GM12878 (cell line): ENCODE data around the gene GPATCH2L. TPM values are rescaled to one million over a fixed set of nuclear protein-coding genes. Genes with fewer than 3 reads are reported as not detected.

Experiments used
- ATAC-seq: fragments of 200-7000 bp; cut with Tn5 transposase; 3 replicates; pipeline ENCODE4 v1.9.1; 2020; ENCODE audit warnings: mild to moderate bottlenecking, moderate library complexity
- BruUV-seq: library from RNA; stranded (reverse); fragments of 400-500 nt; replicated peaks from 2 replicates; lab custom pipeline; 2021; lab: Mats Ljungman, UMichigan
- CTCF ChIA-PET: fragments of 300-600 bp; sonication (Branson Sonifier 250); formaldehyde crosslinking; extraction: SDS; loops from one replicate; lab custom pipeline; 2021; ENCODE audit warnings: inconsistent platforms; lab: Yijun Ruan, JAX
- POLR2A ChIA-PET: fragments of 350-600 bp; formaldehyde crosslinking; extraction: SDS; loops from one replicate; lab custom pipeline; 2021; ENCODE audit warnings: inconsistent platforms; lab: Charles Lee
- RAD21 ChIA-PET: fragments of 300-600 bp; sonication (Branson Sonifier 250); formaldehyde crosslinking; loops from one replicate; lab custom pipeline; 2023; ENCODE audit warnings: antibody characterized with exemption; ENCODE audit not compliant: unreplicated experiment; lab: Charles Lee
- SMC1A ChIA-PET: fragments of 300-600 bp; sonication (Branson Sonifier 250); formaldehyde crosslinking; loops from one replicate; lab custom pipeline; 2023; ENCODE audit not compliant: unreplicated experiment, uncharacterized antibody; lab: Charles Lee
- DNase-seq: peaks from one replicate; pipeline ENCODE4 v3.0.0-alpha.2; 2011; ENCODE audit warnings: low read depth, low spot score
- FAIRE-seq: peaks from 3 replicates; lab custom pipeline; 2011; peaks lifted over from hg19 to GRCh38; lab: Jason Lieb, UNC
- H2AFZ ChIP-seq: 2 replicates; pipeline ENCODE4 v1.6.0; 2011; ENCODE audit warnings: low read depth, low read length, control low read depth; ENCODE audit not compliant: control insufficient read depth
- H3K27ac ChIP-seq: 2 replicates; pipeline ENCODE4 v1.5.1; 2011; ENCODE audit warnings: control low read depth; ENCODE audit not compliant: control insufficient read depth, insufficient read depth
- H3K27me3 ChIP-seq, 2 experiments: replicated peaks in 1 of 2; 2 replicates each; pipeline versions ENCODE4 v1.6.0 to v1.6.1; 2011; ENCODE audit warnings: low read length in 1 of 2; ENCODE audit not compliant: control insufficient read depth in 2 of 2, insufficient read depth in 2 of 2
- H3K36me3 ChIP-seq, 2 experiments: 2 replicates each; pipeline ENCODE4 v1.5.1; 2011; ENCODE audit warnings: low read length in 1 of 2; ENCODE audit not compliant: control insufficient read depth in 2 of 2, insufficient read depth in 2 of 2
- H3K4me1 ChIP-seq: 2 replicates; pipeline ENCODE4 v1.6.1; 2011; ENCODE audit warnings: mild to moderate bottlenecking, low read length, moderate library complexity, mixed read lengths; ENCODE audit not compliant: control insufficient read depth, insufficient read depth
- H3K4me2 ChIP-seq: 2 replicates; pipeline ENCODE4 v1.6.0; 2011; ENCODE audit warnings: control low read depth; ENCODE audit not compliant: control insufficient read depth, insufficient read depth
- H3K4me3 ChIP-seq: fragments of 200-600 bp; sonication (generic); 2 replicates; pipeline ENCODE4 v1.5.1; 2016
- H3K79me2 ChIP-seq: 2 replicates; pipeline ENCODE4 v1.6.0; 2011; ENCODE audit warnings: low read length; ENCODE audit not compliant: control insufficient read depth, insufficient read depth
- H3K9ac ChIP-seq: 2 replicates; pipeline ENCODE4 v1.8.0; 2011; ENCODE audit warnings: low read length, control low read depth, mixed read lengths; ENCODE audit not compliant: control insufficient read depth, insufficient read depth
- H3K9me3 ChIP-seq: replicated peaks from 3 replicates; pipeline ENCODE4 v1.5.1; 2011; ENCODE audit warnings: mild to moderate bottlenecking, low read length; ENCODE audit not compliant: control insufficient read depth, insufficient read depth
- H4K20me1 ChIP-seq: 2 replicates; pipeline ENCODE4 v1.6.0; 2011; ENCODE audit not compliant: control insufficient read depth, insufficient read depth
- FOXK2 ChIP-seq: fragments of 450-650 bp; IDR thresholded peaks from 2 replicates; pipeline ENCODE4 v1.6.1; 2017; ENCODE audit warnings: mild to moderate bottlenecking, moderate library complexity
- HDAC2 ChIP-seq: fragments of 200-600 bp; sonication (generic); IDR thresholded peaks from 2 replicates; pipeline ENCODE4 v1.6.1; 2017
- MLLT1 ChIP-seq: fragments of 450-650 bp; IDR thresholded peaks from 2 replicates; pipeline ENCODE4 v1.6.1; 2016; ENCODE audit warnings: mild to moderate bottlenecking
- MTA2 ChIP-seq: fragments of 450-650 bp; IDR thresholded peaks from 2 replicates; pipeline ENCODE4 v1.6.1; 2016; ENCODE audit warnings: low read depth, mild to moderate bottlenecking, moderate library complexity
- NKRF ChIP-seq: fragments of 450-650 bp; conservative IDR thresholded peaks from 2 replicates; pipeline ENCODE4 v1.6.1; 2017; ENCODE audit warnings: mild to moderate bottlenecking, moderate library complexity
- POLR2A ChIP-seq: IDR thresholded peaks from 2 replicates; pipeline ENCODE4 v1.6.1; 2011; ENCODE audit warnings: low read depth, mild to moderate bottlenecking, low read length
- POLR2AphosphoS5 ChIP-seq: IDR thresholded peaks from 2 replicates; pipeline ENCODE4 v1.6.1; 2011; ENCODE audit warnings: mild to moderate bottlenecking, low read length, inconsistent platforms
- RUNX3 ChIP-seq: IDR thresholded peaks from 2 replicates; pipeline ENCODE4 v1.6.1; 2012; ENCODE audit warnings: low read length, inconsistent platforms
- WGBS: methylation state at CpG from one replicate; pipeline ENCODE4 v1.1.6; 2016; ENCODE audit warnings: low lambda C conversion rate; ENCODE audit not compliant: insufficient replicate concordance, insufficient coverage; ENCODE audit errors: missing lambda C conversion rate; 5-methylcytosine and 5-hydroxymethylcytosine counted together
- in situ Hi-C: fragments of 300-500 bp; cut with MboI; formaldehyde crosslinking; loops from 9 replicates; pipeline ENCODE4 v1.14.3; 2018; ENCODE audit warnings: mixed read lengths
- intact Hi-C: fragments of 100-400 bp; cut with micrococcal nuclease; formaldehyde crosslinking; loops from one replicate; pipeline ENCODE4 v1.14.2; 2022; ENCODE audit not compliant: unreplicated experiment
- polyA plus RNA-seq, 11 experiments: library from polyadenylated mRNA; depleted of rRNA in 4 of 11; unstranded in 6 of 11; stranded (reverse) in 5 of 11; fragments of >200 nt; fragmentation: Nextera tagmentation in 4 of 11; fragmentation: Illumina TruSeq in 1 of 11; extraction: Ambion mirVana in 4 of 11; extraction: Trizol in 1 of 11; gene quantifications; 1 replicate in 1 of 11; 2 replicates in 10 of 11; pipeline versions ENCODE4 v1.2.1 to v1.2.3, GENCODE V29; 2011 to 2016; ENCODE audit warnings: inconsistent platforms in 2 of 11, missing spikeins in 2 of 11, low read depth in 1 of 11
- total RNA-seq, 4 experiments: library from RNA; depleted of rRNA in 3 of 4; stranded (reverse); fragments of >200 nt in 3 of 4; fragmentation: Illumina TruSeq in 1 of 4; extraction: Trizol in 1 of 4; gene quantifications; 2 replicates each; pipeline versions ENCODE4 v1.2.1 to v1.2.3, GENCODE V29; 2013 to 2021

Gene GPATCH2L
- total and polyA plus RNA-seq, 10 of the 15 experiments (the other 5 are each of a cell fraction or from before 2014, with no cell fraction given) = 9.1 to 50.9 (median 24.4) TPM

- TF ChIP-seq NKRF (no peak), FOXK2 (no peak), MTA2 (peak; percentile 48; the same call in 1 of the 2 replicates), RUNX3 (peak; percentile 53; the same call in 1 of the 2 replicates), MLLT1 (0 out of 2 replicates have a peak, but pooled peaks have one; percentile 65)
These were observed 54.0 kb downstream of the GPATCH2L start (continued) for GRCh38 chr14:76205708-76206107.

- in situ Hi-C loops = no loop called here
- Histone ChIP-seq H3K27me3 (no peaks in the 10 kb centered on the region), H3K4me3 (no peak overlapping the region), H3K9me3 (no peaks in the 10 kb centered on the region; the same call in 2 of the 3 replicates), H3K9ac (no peak overlapping the region), H3K4me1 (peaks cover 24% of the 10 kb centered on the region), H2AFZ (no peak overlapping the region), H3K79me2 (no peaks in the 10 kb centered on the region), H4K20me1 (no peaks in the 10 kb centered on the region), H3K4me2 (no peak overlapping the region), H3K36me3 (peaks cover 0 to 6% of the 10 kb centered on the region in 2 experiments; a peak in 1 of 4 replicates), H3K27ac (no peak overlapping the region)
- DNase-seq = no peak
- no peak for FAIRE-seq
- SMC1A ChIA-PET = interaction anchor here (0.9 to 9.5 kb wide), 5 partner anchors 15 to 145 kb away, joined by 3 to 148 read pairs (median 4); no protein-coding TSS in a partner anchor
- ATAC-seq = no peak
- POLR2A ChIA-PET = interaction anchor here (0.6 to 1.0 kb wide), 2 partner anchors 12 to 21 kb away, joined by 3 read pairs; no protein-coding TSS in a partner anchor
- no TSS peak for BruUV-seq
- CTCF ChIA-PET = interaction anchor here (0.6 to 1.1 kb wide), 2 partner anchors 27 to 144 kb away, joined by 3 to 4 read pairs; no protein-coding TSS in a partner anchor
- TF ChIP-seq HDAC2 = no peak
- peak; percentile 41 for TF ChIP-seq POLR2A
- peak; percentile 29; the same call in 1 of the 2 replicates for TF ChIP-seq POLR2AphosphoS5
- RAD21 ChIA-PET = interaction anchor here (9.9 kb wide), 1 partner anchor 17 kb away, joined by 229 read pairs; no protein-coding TSS in a partner anchor
- 72% methylated on average over 5 of the region's 5 CpGs for WGBS
- intact Hi-C loops = no loop called here
These were observed 56.6 kb downstream of the GPATCH2L start for GRCh38 chr14:76208340-76208739.
